ENCODE data around the gene ANKRD27. TPM values are rescaled to one million over a fixed set of nuclear protein-coding genes. Genes with fewer than 3 reads are reported as not detected.

The ANKRD27 gene
- total RNA-seq, 1 donor from 2014 or later = 32.4 TPM

GRCh38 chr19:32622002-32622401 lies 53.0 kb downstream of the ANKRD27 start:
- Histone ChIP-seq H3K4me1 (no peaks in the 10 kb centered on the region), H3K4me3 (no peak overlapping the region), H3K9me3 (no peaks in the 10 kb centered on the region), H3K27me3 (no peaks in the 10 kb centered on the region), H3K27ac (no peak overlapping the region), H3K36me3 (peaks cover 0 to 74% of the 10 kb centered on the region in 2 donors)
- intact Hi-C loops (cut with DNase I) = no loop called here
- no peak for DNase-seq (ENCODE audit: extremely low spot score in 2 of 2)
- TF ChIP-seq POLR2A (IDR thresholded peaks at IDR 0.05) (no peak), CTCF (IDR thresholded peaks at IDR 0.05) (no peak)

- Histone ChIP-seq H3K27me3 (no peaks in the 10 kb centered on the region), H3K9me3 (no peaks in the 10 kb centered on the region), H3K27ac (no peak overlapping the region), H3K36me3 (peaks cover 0 to 75% of the 10 kb centered on the region in 2 donors), H3K4me3 (no peak overlapping the region), H3K4me1 (no peaks in the 10 kb centered on the region)
- no peak for TF ChIP-seq POLR2A (IDR thresholded peaks at IDR 0.05)
- TF ChIP-seq CTCF (IDR thresholded peaks at IDR 0.05) = no peak
- TF ChIP-seq POLR2AphosphoS5 (IDR thresholded peaks at IDR 0.05; ENCODE audit: insufficient read depth in 1 of 2, low read depth in 1 of 2) = no peak
- no peak for DNase-seq (ENCODE audit: extremely low spot score in 2 of 2)
- intact Hi-C loops (cut with DNase I) = no loop called here
Measured at GRCh38 chr19:32619051-32619685, 55.8 kb downstream of the ANKRD27 start.

GRCh38 chr19:32615569-32615968 lies 59.4 kb downstream of the ANKRD27 start:
- Histone ChIP-seq H3K36me3 (peaks cover 0 to 90% of the 10 kb centered on the region in 2 donors), H3K9me3 (no peaks in the 10 kb centered on the region), H3K4me3 (no peak overlapping the region), H3K27ac (no peak overlapping the region), H3K27me3 (no peaks in the 10 kb centered on the region), H3K4me1 (no peaks in the 10 kb centered on the region)
- no peak for TF ChIP-seq CTCF (IDR thresholded peaks at IDR 0.05)
- TF ChIP-seq POLR2AphosphoS5 (IDR thresholded peaks at IDR 0.05; ENCODE audit: insufficient read depth in 1 of 2, low read depth in 1 of 2) = no peak
- no peak for TF ChIP-seq POLR2A (IDR thresholded peaks at IDR 0.05)
- no peak for DNase-seq (ENCODE audit: extremely low spot score in 2 of 2)
- intact Hi-C loops (cut with DNase I) = no loop called here

- peaks cover 0 to 84% of the 10 kb centered on the region in 2 donors for H3K36me3 ChIP-seq
- intact Hi-C loops (cut with DNase I) = no loop called here
- no peak overlapping the region for H3K4me3 ChIP-seq
- no peaks in the 10 kb centered on the region for H3K4me1 ChIP-seq
- no peak overlapping the region for H3K27ac ChIP-seq
- DNase-seq (ENCODE audit: extremely low spot score in 2 of 2) = no peak
- no peaks in the 10 kb centered on the region for H3K27me3 ChIP-seq
- H3K9me3 ChIP-seq = no peaks in the 10 kb centered on the region
- TF ChIP-seq POLR2AphosphoS5 (IDR thresholded peaks at IDR 0.05; ENCODE audit: insufficient read depth in 1 of 2, low read depth in 1 of 2) = no peak
- no peak for TF ChIP-seq POLR2A (IDR thresholded peaks at IDR 0.05)
- TF ChIP-seq CTCF (IDR thresholded peaks at IDR 0.05) = no peak
Measured at GRCh38 chr19:32614916-32615315, 60.1 kb downstream of the ANKRD27 start.

- intact Hi-C loops (cut with DNase I) = no loop called here
- H3K27me3 ChIP-seq = no peaks in the 10 kb centered on the region
- no peak for DNase-seq (ENCODE audit: extremely low spot score in 2 of 2)
- H3K4me1 ChIP-seq = no peaks in the 10 kb centered on the region
- no peaks in the 10 kb centered on the region for H3K9me3 ChIP-seq
- TF ChIP-seq CTCF (IDR thresholded peaks at IDR 0.05) (no peak), POLR2AphosphoS5 (IDR thresholded peaks at IDR 0.05; ENCODE audit: insufficient read depth in 1 of 2, low read depth in 1 of 2) (no peak), POLR2A (IDR thresholded peaks at IDR 0.05) (no peak)
- H3K36me3 ChIP-seq = peaks cover 0 to 79% of the 10 kb centered on the region in 2 donors
- H3K27ac ChIP-seq = no peak overlapping the region
- H3K4me3 ChIP-seq = no peak overlapping the region
Measured at GRCh38 chr19:32613008-32613407, 62.0 kb downstream of the ANKRD27 start.
